NCI-H2227 (cell line): ENCODE measurements around the gene TBC1D2.
"Not testable (repeated sequence)": the region's sequence is repeated elsewhere in the genome, so short reads cannot be mapped to it uniquely, and the experiment has no call there.

Experiments
- DNase-seq: peaks from one replicate; lab custom pipeline; 2025; ENCODE audit not compliant: unreplicated experiment; lab: John Stamatoyannopoulos, UW

The TBC1D2 gene, protein sequence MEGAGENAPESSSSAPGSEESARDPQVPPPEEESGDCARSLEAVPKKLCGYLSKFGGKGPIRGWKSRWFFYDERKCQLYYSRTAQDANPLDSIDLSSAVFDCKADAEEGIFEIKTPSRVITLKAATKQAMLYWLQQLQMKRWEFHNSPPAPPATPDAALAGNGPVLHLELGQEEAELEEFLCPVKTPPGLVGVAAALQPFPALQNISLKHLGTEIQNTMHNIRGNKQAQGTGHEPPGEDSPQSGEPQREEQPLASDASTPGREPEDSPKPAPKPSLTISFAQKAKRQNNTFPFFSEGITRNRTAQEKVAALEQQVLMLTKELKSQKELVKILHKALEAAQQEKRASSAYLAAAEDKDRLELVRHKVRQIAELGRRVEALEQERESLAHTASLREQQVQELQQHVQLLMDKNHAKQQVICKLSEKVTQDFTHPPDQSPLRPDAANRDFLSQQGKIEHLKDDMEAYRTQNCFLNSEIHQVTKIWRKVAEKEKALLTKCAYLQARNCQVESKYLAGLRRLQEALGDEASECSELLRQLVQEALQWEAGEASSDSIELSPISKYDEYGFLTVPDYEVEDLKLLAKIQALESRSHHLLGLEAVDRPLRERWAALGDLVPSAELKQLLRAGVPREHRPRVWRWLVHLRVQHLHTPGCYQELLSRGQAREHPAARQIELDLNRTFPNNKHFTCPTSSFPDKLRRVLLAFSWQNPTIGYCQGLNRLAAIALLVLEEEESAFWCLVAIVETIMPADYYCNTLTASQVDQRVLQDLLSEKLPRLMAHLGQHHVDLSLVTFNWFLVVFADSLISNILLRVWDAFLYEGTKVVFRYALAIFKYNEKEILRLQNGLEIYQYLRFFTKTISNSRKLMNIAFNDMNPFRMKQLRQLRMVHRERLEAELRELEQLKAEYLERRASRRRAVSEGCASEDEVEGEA

DNA sequence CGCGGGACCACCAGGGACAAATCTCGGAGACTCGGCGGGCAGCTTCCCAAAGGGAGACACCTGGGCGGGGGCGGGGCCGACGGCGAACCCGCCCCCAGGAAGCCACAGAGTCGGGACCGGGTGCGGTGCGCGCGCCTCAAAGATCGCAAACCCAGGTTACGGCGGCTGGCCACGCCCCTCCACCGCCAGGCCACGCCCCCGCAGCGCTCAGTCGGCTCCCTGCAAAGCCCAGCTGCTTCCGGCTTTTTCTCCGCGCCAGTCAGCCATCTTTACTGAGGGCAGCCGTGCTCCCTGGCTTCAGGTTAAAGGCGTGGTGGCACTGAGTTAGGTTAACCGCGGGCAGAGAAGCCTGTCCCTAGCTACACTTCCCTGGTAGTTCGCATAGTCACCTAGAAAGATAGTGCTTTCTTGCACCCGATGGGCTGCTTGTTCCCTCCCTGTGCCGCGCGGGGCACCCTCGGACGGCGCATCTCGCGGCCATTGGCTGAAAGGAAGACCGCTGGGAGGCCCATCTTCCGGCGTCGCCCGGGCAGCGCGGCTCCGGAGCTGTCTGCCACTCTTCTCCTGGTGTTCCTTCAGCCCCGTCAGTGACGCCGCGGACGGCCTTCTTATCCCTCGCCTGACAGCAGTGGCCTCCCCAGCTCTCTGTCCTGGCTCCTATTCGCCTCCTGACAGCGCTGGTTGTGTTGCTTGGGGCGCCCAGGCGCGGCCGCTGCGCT is at the start of gene TBC1D2:
Gene TBC1D2 (minus strand): TSS at position 72 of the 719 bp plus-strand sequence. CDS start 108 bp downstream, outside the sequence.
- peak; percentile 91 for DNase-seq

DNA sequence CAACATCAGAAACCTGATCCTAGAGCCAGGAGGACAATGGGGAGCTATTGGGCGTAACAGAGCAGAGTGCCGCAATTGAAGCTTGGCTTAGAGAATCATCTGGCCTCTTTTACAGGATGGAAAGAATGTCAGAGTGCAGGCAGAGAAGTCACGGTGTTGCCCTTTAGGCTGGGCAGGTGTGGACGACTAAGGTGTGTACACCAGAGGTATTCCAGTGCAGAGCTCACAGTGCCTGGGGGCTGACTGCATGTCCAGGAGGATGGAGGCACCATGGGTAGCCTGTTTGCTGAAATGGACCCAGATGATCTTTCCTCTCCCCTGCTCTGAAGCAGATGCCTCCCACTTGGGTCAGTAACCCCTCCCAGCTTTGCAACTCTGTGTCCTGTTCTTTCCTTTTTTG is 48.9 kb upstream of the TBC1D2 start:
- no peak for DNase-seq

DNA sequence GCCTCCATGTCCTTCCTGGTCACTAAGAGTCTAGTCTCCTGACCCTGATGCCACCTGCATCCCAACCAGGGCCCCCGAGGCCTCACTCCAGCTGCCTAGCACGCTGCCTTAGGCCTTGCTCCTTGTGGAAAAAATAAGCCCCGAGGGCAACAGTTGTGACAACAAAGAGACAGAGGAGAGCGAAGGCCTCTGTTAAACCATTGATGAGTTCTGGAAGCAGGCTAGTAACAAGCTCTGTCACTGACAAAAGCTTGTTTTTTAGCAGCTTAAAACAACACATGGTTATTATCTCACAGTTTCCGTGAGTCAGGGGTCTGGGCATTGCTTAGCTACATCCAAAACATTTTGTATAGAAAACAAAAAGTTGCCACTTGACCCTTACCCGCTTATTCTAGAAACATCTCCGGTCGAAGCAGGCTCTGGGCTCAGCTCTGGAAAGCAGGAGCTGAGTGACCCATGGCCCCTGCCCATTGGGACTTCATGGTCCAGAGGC is 48.2 kb upstream of the TBC1D2 start:
- no peak for DNase-seq

DNA sequence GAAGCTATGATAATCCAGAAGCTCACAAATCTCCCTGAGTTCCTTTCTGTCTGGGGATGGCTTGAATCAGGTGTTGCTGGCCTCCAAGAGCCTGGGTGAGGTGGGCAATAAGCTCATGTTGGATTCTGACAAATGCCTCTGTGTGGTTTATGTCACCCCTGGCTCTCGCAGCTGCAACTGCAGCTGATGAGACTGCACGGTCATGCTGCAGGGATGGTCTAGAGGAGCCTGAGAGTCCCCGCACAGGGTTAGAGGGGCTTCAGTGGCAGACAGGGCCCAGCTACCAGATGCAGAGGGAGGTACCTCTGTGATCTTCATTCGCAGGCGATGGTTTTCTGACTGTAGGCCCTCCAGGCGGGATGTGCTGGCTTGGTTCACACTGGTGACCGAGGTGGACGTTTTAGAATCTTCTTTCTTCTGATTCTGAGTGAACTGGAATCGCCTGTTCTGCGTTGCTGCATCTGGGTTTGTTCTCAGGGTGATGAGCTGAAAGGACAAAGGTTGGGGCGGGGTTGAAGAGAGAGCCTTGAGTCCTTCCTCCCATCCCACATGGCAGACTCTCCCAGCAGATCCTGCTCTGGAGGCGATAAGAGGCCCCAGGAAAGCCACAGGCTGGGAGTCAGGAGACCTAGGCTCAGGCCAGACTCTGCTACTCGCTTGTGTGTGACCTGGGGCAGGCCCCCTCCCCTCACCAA is 47.6 kb upstream of the TBC1D2 start:
- no peak for DNase-seq

DNA sequence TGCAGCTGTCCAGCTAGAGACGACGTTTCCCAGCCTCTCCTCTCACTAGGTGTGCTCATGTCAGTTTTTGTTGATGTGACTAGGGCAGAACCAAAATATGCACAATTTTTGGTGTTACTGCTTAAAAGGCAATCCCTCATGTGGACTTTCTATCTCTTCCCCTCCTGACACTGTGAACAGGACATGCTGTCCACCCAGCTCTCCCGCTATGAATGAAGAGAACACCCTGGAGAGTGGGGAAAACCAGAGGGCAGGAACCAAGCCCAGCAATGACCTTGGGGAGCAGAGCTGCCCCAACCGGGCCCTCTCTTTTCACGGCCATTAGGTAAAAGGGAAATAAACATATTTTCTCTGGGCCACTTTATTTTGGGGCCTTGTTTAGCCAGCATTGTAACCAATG is 46.7 kb upstream of the TBC1D2 start:
- no peak for DNase-seq

DNA sequence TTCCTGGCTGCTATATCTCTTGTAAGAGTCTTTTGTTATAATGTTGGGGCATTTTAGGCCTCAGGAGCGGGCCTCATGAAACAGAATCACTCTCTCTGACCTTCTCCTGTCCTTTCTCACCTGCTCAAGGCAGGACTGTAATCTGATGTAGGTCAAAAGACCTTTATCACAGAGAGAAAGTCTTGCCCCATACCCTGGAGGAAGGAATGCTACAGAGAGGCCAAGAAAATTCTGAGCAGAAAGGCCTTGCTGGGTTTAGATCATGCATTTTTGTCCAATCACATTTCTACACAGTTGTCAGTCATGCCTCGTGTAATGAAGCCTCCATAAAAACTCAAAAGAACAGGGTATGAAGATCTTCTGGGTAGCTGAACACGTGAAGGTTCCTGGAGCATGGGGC is 45.2 kb upstream of the TBC1D2 start:
- DNase-seq: no peak

DNA sequence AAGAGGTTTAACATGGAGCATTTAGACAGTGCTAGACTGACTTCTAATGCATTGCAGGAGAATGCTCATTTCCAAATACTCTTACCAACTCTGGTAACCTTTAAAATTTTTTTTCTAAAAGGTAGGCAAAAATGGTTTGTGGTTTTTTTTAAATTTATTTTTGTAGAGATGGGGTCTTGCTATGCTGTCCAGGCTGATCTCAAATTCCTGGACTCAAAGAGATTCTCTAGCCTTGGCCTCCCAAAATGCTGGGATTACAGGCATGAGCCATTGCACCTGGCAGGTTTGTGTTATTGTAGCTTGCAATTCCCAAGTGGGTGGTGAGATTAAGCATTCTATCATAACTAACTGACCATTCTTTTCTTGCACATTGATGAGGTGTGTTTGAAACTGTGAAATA is 43.0 kb upstream of the TBC1D2 start:
- no peak for DNase-seq

DNA sequence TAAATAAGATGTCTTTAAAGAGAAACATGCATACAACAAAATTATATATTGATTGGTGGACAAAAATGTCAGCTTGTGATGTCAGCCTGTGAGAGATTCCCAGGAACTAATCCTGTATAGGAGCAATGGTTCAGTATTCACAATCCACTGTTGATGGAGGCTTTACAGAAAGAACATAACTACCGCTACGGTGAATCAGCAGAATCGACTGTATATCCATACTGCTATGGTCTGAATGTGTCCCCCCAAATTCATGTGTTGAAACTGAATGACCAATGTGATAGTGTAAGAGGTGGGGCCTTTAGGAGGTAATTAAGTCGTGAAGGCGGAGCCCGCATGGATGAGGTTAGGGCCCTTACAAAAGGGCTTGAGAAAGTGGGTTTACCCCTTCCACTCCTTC is 40.4 kb upstream of the TBC1D2 start:
- no peak for DNase-seq

DNA sequence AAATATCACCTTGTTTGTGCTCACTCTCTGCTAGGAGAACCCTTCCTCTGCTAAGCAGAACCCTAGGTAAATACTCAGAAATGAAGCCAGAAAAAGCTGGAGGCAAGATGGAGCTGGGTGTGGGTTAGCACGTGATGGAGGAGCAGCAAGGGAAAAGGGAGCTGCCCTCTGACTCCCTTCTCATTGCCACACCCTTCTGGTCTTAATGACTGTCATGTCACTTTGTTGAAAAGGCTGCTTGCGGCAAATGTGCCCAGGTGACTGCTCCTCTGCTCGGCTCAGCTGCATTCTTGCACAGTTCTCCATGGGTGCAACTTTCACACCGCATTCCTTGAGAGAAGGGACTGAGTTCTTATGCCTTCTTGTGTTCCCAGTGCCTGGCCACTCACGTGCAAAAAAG is 36.4 kb upstream of the TBC1D2 start:
- no peak for DNase-seq

DNA sequence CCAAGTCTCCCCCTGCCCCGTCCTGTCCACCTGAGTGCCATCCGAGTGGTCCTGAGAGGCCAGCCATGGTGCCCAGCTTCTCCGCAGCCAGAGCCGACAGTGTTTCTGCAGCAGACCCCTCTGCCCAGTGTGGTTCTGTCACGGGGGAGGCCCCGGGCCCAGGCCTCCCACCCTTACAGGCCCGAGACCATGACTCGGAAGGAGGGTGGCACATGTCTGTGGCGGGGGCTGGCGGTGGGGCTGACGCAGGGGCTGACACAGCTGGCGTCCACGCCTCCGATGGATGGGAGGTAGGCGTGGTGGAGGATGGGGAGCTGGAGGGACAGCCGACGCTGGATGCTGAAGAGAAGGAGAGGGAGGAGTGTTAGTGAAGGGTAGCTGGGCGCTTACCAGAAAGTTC is 35.0 kb upstream of the TBC1D2 start:
- DNase-seq: no peak

DNA sequence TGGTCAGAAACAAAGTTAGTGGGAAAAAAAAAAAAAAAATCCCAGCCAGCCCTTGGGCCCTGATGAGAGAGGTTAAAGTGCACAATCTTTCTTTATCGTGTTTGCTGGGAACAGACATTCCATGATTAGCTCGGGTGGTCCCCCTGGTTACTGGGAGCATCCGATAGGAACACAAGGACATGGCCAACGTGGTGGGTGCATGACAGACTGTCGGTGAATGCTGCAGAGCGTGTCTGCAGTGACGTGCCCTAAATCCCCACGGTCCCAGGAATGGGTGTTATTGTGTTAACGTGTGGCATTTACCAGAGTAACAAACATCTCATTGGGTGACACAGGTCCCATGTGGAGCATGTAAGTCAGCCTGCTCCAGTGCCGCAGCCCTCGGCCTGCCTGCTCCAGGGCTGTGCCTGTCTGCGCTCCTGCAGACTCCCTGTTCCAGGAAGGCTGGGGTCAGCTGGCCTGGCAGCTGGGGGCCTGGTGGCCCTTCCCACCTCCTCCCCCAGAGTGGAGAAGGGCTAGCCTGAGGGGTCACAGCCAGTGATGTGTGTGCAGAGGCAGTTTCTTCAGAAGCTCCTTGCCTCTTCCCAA is 34.3 kb upstream of the TBC1D2 start:
- no peak for DNase-seq

DNA sequence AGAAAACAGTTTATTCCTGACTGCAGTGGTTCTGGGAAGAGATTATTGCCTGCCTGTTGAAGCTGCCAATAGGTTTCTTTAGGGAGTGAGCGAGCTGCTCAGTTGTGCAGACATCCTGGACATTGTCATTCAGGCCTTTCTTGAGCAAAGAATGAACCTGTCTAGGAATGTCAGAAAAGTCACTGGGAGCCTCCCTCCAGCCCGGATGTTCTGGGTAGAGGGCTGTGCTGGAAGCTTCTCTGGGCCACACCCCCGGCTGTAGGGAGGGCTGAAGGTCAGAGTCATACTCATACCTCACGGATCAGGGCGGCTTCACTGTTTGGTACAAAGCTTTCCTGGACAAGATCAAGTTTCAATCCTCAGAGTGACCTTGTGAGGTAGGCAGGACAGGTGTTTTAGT is 33.4 kb upstream of the TBC1D2 start:
- DNase-seq: no peak

DNA sequence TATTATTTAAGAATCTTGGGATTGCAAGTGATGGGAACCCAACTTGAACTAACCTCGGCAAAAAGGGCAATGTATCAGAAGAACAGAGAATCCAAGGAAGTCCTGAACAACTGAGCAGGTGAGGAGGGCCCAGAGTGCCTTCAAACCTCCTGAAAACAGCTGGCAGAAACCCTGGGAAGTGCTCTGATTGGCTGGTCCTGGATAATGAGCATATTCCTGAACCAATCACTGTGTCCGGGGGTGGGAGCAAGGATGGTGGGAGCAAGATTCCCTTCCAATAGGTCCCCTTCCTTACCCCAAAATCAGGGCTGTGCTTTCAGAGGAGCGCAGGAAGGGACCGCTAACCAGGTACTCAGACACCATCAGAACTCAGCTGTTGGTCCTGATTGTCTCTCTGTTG is 31.9 kb upstream of the TBC1D2 start:
- DNase-seq: no peak

DNA sequence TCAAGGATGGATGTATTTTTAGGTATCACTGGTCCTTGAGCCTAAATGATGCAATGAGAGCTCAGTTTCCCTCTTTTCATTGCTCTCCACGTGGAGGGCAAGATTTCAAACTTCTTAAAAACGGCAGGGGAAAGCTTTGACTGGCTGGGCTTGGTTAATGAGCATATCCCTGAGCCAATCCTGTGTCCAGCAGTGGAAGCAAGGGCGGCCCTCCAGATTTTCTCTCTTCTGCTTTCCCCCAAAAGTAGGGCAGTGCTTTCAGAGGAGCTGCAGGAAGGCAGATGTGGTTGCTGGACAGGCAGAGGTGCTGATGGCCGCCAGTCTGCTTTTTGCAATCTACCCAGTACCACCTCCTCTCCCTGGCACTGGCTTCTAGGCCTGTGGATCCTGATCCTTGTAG is 30.0 kb upstream of the TBC1D2 start:
- no peak for DNase-seq

DNA sequence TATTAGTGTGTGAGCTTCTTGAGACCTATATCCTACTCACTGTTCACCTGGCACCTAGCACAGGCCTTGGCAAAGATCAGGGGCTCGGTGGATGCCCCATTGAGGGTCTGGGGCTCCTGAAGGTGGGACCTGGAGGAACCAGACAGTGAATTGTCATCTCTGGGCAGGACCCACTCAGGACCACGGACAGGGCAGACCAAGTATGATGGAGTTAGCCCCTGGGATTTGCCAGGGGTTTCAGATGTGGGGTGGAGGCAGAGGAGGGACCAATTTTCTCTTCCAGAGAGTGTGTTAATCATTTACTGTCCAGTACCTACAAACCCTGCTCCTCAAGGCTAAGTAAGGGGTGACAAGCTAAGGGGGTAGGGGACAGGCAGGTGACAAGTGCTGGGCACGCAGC is 29.3 kb upstream of the TBC1D2 start:
- no peak for DNase-seq

DNA sequence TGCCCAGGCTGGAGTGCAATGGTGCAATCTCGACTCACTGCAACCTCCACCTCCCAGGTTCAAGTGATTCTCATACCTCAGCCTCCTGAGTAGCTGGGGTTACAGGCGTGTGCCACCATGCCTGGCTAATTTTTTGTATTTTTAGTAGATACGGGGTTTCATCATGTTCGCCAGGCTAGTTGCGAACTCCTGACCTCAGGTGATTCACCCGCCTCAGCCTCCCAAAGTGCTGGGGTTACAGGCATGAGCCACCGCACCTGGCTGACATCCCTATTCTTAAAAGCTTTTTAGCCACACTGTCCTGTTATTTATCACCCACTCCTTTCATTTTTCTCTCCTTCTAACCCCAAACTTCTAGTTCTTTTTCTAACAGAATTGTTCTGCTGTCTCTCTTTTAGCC is 27.7 kb upstream of the TBC1D2 start:
- not testable (repeated sequence) for DNase-seq

DNA sequence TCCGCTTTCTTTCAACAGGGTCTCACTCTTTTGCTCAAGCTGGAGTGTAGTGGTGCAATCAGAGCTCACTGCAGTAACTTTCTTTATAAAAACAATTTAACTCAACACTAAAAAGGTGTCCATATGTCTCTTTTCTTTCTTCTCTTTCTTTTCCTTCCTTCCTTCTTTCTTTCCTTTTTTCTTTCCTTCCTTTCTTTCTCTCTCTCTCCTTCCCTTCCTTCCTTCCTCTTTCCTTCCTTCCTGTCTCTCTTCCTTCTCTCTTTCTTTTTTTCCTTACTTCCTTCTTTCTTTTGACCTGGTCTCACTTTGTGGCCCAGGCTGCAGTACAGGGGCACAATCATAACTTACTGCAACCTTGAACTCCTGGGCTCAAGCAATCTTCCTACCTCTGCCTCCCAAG is 25.8 kb upstream of the TBC1D2 start:
- no peak for DNase-seq

DNA sequence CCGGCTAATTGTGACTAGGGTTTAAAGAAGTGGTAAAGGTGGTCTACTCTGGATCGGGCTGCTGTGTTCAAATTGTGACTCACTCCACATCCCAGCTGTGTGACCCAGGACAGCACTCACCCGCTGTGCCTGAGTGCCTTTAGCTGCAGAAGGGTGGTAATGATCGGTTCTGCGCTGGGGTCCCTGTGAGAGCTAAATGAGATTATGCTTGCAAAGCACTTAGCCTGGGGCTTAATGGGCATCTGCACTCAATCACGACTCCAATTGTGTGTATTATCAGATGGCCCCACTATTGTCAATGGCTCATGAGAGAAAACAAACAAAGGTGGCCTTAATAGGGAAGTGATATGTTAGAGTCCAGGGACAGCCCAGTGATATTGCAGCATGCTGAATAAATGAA is 25.1 kb upstream of the TBC1D2 start:
- peak; percentile 80 for DNase-seq

DNA sequence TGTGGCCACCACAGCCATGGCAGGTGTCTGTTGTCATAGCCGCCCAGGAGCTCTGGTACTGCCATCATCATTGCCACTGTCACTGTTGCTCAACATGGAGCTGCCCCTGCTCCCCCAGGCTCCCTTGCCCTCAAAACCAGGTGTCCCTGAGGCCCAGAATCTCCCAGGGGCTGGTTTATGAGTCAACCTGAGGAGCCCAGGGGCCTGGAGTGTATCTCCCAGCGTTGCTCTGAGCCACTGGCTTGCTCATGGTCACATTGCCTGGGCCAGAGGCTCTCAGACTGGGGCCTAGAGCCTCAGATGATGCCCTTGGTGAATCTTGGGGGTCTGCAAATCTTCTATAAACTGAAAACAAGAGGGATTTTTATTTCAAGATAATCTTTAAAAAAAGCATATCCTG is 24.7 kb upstream of the TBC1D2 start:
- DNase-seq: no peak

DNA sequence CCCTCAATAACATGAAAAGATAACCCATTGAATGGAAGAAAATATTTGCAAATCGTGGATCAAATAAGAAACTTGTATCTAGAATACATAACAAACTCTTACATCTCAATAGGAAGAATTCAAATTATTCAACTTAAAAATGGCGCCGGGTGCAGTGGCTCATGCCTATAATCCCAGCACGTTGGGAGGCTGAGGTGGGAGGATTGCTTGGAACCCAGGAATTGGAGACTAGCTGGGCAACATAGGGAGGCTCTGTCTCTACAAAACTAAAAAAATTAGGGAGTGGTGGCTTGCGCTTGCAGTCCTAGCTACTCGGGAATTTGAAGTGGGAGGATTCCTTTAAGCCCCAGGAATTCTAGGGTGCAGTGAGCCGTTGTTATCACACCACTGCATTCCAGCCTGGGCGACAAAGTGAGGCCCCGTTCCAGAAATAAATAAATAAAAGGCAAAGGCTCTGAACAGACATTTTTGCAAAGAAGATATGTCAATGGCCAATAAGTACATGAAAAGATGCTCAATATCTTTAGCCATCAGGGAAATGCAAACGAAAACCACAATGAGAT is 21.5 kb upstream of the TBC1D2 start:
- no peak for DNase-seq
